ENCODE results near the gene MAPK10.

DNA sequence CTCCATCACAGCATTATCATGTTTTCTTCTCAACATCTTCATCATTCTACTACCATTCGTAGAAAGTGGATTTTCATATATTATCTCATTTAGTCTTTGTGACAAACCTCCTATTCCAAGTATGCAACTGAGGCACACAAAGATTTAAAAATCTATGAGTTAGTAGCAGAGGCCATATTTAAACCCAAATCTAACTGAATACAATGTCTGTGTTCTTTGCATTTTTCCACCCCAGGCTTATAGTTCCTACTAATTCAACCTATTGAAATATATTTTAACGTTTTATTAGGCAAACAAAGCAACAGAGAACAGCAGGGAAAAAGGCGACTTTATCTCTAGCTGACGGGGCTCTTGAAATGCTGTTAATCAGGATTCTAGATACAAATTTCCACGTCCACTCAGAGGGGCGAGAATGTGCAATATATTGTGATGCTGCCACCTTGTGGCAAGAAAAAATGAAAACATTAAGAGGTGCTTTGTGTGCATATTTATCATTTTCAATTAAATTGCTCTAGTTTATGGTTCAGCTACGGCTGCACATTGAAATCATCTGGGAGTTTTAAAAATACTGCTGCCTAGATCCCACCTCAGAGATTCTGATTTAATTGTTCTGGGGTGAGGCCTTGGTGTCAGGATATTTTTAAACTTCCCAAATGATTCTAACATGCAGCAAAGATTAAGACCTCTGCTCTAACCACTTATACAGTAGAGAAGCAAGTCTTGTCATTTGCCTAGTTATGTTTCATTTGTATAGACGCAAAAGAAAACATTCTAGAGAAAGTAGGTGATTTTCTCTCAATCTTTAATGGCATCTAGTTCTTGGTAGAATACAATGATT lies 315.9 kb downstream of the MAPK10 start:
- no peak for TF ChIP-seq EZH2 (IDR thresholded peaks at IDR 0.05)
- TF ChIP-seq FOXP2 (optimal IDR thresholded peaks at IDR 0.05; ENCODE audit: control extremely low read depth, extremely low read length, insufficient read depth), result no peak

Data from SK-N-MC (cell line).